Measurements from ENCODE around the gene GALNTL6. TPM values are rescaled to one million over a fixed set of nuclear protein-coding genes. Genes with fewer than 3 reads are reported as not detected.

Gene GALNTL6
- total and polyA plus RNA-seq, 3 donors from 2014 or later: 2.9 to 6.2 (median 4.9) TPM

DNA sequence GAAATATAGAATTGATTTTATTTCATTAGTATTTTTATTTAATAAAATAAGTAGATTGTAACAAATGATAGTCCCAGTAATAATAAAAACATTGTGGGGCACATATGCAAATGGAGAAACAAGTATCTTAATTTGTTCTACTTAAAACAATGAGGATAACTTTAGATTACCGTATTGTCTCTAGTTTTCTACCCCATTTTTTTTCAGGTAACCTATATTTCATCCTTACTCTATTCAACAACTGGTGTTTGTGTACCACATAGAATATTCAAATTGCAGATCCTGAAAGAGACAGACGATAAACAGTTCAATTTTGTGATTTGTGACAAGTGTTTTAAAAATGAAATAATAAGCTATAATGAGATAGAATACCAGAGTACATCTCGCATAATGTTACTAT is 671.8 kb downstream of the GALNTL6 start:
- Histone ChIP-seq H3K4me3 (no peak overlapping the region), H3K4me1 (no peaks in the 10 kb centered on the region), H3K27me3 (no peaks in the 10 kb centered on the region), H3K27ac (no peak overlapping the region), H3K36me3 (ENCODE audit: low read depth, missing control alignments) (no peaks in the 10 kb centered on the region), H3K9me3 (no peaks in the 10 kb centered on the region)
- intact Hi-C loops (cut with DNase I; ENCODE audit: low total_unique reads): no loop called here
- 91% methylated on average over 3 of the region's 3 CpGs for WGBS, 2 donors
- TF ChIP-seq, protein P1, sequence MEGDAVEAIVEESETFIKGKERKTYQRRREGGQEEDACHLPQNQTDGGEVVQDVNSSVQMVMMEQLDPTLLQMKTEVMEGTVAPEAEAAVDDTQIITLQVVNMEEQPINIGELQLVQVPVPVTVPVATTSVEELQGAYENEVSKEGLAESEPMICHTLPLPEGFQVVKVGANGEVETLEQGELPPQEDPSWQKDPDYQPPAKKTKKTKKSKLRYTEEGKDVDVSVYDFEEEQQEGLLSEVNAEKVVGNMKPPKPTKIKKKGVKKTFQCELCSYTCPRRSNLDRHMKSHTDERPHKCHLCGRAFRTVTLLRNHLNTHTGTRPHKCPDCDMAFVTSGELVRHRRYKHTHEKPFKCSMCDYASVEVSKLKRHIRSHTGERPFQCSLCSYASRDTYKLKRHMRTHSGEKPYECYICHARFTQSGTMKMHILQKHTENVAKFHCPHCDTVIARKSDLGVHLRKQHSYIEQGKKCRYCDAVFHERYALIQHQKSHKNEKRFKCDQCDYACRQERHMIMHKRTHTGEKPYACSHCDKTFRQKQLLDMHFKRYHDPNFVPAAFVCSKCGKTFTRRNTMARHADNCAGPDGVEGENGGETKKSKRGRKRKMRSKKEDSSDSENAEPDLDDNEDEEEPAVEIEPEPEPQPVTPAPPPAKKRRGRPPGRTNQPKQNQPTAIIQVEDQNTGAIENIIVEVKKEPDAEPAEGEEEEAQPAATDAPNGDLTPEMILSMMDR (IDR thresholded peaks at IDR 0.05): no peak
- no peak for TF ChIP-seq POLR2A (IDR thresholded peaks at IDR 0.05)
- DNase-seq: no peak

DNA sequence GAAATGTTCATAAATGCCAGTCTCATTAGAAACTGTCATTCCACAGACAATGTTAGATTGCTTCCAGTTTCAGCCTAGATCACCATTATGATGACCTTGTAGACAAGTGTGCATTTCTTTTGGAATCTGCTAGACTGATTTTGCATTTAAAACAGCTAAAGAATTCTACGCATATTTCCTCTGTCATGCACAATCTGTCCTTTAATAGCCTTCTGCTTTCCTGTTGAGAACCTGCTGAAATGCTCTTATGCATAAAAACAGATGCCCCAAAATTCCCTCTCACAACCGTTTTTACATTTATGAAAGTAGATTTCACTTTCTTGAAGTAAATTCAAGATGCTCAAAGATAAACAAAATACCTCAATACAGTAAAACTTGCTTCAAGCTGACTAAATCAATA is 673.3 kb downstream of the GALNTL6 start:
- TF ChIP-seq, protein P1 (IDR thresholded peaks at IDR 0.05): no peak
- TF ChIP-seq POLR2A (IDR thresholded peaks at IDR 0.05): no peak
- Histone ChIP-seq H3K36me3 (ENCODE audit: low read depth, missing control alignments) (no peaks in the 10 kb centered on the region), H3K27ac (no peak overlapping the region), H3K4me1 (no peaks in the 10 kb centered on the region), H3K9me3 (no peaks in the 10 kb centered on the region), H3K27me3 (no peaks in the 10 kb centered on the region), H3K4me3 (no peak overlapping the region)
- intact Hi-C loops (cut with DNase I; ENCODE audit: low total_unique reads): no loop called here
- DNase-seq: no peak
- 67 to 89% methylated on average over 2 of the region's 2 CpGs for WGBS, 2 donors

DNA sequence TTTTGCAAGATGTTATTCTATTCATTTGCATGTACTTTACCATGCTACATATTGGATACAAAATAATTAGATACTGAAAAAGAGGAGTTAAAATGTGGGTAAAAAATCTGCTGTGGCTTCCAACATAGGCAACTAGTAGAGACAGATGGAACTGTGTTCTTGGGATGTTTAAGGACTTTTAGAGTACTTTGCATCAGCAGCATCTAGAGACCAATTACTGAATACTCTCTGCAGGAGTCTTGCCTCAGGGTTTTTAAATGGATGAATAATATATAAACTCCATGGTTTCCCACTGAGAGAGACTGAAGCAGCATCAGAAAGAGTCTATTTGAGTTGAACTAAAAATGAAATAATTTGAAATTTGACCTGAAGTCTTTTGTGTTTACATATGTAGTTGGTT is 676.7 kb downstream of the GALNTL6 start:
- no peaks in the 10 kb centered on the region for H3K4me1 ChIP-seq
- no peaks in the 10 kb centered on the region for H3K36me3 ChIP-seq (ENCODE audit: low read depth, missing control alignments)
- H3K27me3 ChIP-seq: no peaks in the 10 kb centered on the region
- no peak overlapping the region for H3K27ac ChIP-seq
- intact Hi-C loops (cut with DNase I; ENCODE audit: low total_unique reads): no loop called here
- no peak for DNase-seq
- no peak overlapping the region for H3K4me3 ChIP-seq
- TF ChIP-seq, protein P1 (IDR thresholded peaks at IDR 0.05): no peak
- TF ChIP-seq POLR2A (IDR thresholded peaks at IDR 0.05): no peak
- H3K9me3 ChIP-seq: no peaks in the 10 kb centered on the region

DNA sequence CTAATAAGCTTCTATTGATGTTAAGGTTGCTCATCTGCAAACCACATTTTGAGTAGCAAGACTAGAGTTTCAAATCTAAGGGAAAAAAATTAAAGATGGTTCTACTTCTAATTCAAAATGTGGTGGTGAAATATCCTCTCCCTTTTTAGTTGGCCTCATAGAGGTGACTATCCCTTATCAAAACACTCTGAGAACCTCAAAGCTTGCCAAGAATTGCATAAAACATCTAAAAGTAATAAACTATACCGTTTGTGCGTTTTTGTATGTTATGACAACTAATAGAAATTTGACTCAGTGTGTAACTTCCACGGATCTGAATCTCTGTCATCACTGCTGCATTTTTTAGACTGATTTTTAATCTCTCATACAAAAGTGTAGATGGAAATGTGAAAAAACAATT is 682.6 kb downstream of the GALNTL6 start:
- no peak for TF ChIP-seq POLR2A (IDR thresholded peaks at IDR 0.05)
- TF ChIP-seq, protein P1 (IDR thresholded peaks at IDR 0.05): no peak
- Histone ChIP-seq H3K4me1 (no peaks in the 10 kb centered on the region), H3K36me3 (ENCODE audit: low read depth, missing control alignments) (no peaks in the 10 kb centered on the region), H3K27ac (no peak overlapping the region), H3K27me3 (no peaks in the 10 kb centered on the region), H3K9me3 (no peaks in the 10 kb centered on the region), H3K4me3 (no peak overlapping the region)
- WGBS, 2 donors: 52 to 65% methylated on average over 3 of the region's 3 CpGs
- intact Hi-C loops (cut with DNase I; ENCODE audit: low total_unique reads): no loop called here
- no peak for DNase-seq

DNA sequence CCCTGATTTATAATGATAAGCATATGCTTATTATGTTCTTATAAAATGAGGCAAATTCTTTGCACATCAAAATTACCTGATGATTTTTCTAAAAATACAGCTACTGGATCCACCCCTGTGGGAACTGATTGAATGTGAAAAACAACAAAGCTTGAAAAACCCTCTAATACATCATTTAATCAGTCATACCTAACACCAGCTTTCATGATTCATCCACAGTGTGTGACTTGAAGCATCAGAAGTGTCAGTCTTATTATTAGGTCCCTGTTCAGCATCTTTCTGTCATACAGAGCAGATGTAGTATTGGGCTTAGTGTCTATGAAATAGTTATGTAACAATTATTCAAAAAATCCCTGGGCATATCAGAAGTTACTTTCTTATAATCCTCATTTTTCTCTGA is 684.1 kb downstream of the GALNTL6 start:
- Histone ChIP-seq H3K27ac (no peak overlapping the region), H3K27me3 (no peaks in the 10 kb centered on the region), H3K4me3 (no peak overlapping the region), H3K36me3 (ENCODE audit: low read depth, missing control alignments) (no peaks in the 10 kb centered on the region), H3K4me1 (no peaks in the 10 kb centered on the region), H3K9me3 (no peaks in the 10 kb centered on the region)
- DNase-seq: no peak
- intact Hi-C loops (cut with DNase I; ENCODE audit: low total_unique reads): no loop called here
- TF ChIP-seq, protein P1 (IDR thresholded peaks at IDR 0.05): no peak

Measured in testis (tissue), 3 donors.